ENCODE data around the gene PPP2R5C.

Gene PPP2R5C

DNA sequence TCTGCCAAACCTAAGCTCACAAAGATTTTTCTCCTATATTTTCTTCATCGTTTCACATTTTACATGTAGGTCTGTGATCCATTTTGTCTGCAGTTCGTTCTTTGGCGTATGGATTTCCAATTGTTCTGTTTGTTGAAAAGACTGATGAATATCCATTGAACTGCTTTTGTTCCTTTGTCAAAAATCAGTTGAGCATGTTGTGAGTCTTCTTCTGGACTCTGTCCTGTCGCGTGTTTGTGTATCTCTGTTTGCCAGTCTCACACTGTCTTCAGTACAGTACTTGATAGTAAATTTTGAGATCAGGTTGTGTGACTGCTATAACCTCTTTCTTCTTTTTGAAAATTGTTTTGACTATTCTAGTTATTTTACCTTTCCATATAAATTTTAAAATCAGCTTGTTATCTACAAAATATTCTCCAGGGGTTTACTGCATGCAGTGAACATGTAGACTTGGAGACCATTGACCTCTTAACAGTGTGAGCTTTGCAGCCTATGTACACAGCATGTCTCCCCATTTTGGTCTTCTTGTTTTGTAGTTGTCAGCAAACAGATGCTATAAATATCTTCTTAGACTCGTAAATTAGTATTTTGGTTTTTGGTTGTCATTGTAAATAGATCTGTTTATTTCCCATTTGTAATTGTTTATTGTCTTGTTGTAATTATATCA, 108.9 kb downstream of the PPP2R5C start:
- DNase-seq = no peak
- in situ Hi-C loops (cut with HindIII; ENCODE audit: low pct_ligation_motif_present, low pct_unique_long_range_greater_than_20kb, low sequenced_read_pairs) = no loop called here

DNA sequence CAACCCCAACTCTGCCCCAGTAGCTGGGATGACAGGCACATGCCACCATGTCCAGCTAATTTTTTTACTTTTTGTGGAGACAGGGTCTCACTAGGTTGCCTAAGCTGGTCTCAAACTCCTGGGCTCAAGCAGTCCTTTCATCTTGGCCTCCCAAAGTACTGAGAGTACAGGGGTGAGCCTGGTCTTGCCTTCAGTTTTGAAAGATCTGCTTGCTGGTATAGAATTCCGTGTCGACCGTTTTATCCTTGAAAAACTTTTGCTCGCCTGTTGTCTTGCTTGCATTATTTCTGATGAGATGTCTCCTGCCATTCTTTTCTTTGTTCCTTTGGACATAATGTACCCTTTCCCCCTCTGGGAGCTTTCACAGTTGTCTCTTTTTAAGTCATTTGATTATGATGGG, 110.8 kb downstream of the PPP2R5C start:
- in situ Hi-C loops (cut with HindIII; ENCODE audit: low pct_ligation_motif_present, low pct_unique_long_range_greater_than_20kb, low sequenced_read_pairs) = no loop called here
- DNase-seq = no peak

DNA sequence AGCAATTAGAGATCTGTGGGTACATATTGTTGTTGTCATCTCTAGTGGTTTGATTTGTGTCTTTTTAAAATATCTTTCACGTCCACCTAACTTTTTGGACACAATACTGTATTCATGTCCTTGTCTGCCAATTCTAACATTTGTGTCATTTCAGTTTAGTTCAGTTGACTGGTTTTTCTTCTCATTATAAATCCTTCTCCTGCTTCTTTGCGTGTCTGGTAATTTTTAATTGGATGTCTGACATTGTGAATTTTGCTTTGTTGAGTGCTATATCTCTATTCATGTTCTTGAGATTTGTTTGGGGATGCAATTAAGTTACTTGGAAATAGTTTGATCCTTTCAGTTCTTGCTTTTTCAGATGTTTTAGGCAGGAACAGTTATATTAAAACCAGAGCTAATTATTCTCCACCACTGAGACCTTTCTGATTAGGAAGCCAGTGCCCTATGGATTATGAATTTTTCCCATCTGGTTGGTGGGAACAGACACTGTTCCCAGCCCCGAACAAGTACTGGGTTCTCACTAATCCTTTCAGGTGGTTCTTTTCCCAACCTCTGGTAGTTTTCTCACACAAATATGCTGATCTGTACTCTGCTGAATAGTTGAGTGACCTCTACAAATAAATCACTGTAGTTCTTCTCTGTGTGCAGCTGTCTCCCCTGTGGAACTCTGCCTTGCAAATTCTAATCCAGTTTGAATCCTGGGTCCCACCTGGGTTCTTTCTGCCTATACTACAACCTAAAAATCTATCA, 111.7 kb downstream of the PPP2R5C start:
- no peak for DNase-seq
- in situ Hi-C loops (cut with HindIII; ENCODE audit: low pct_ligation_motif_present, low pct_unique_long_range_greater_than_20kb, low sequenced_read_pairs) = no loop called here

DNA sequence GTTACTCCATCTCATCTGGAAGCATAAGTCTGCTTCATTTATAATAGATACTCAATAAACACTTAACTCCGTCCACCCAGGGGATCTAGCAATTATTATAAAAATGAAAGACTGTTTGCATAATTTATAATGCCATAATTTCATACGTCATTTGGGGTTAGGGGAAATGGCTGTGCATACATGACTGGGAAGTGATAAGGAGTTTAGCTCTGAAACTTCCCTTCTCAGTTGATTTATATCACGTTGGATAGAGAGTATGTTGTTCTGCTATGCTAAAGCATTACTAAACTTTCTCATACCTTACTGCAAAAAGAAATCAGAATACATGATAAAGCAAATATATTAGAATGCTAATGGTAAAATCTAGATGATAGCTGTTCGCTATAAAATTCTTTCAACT, 112.5 kb downstream of the PPP2R5C start:
- DNase-seq = no peak
- in situ Hi-C loops (cut with HindIII; ENCODE audit: low pct_ligation_motif_present, low pct_unique_long_range_greater_than_20kb, low sequenced_read_pairs) = no loop called here

DNA sequence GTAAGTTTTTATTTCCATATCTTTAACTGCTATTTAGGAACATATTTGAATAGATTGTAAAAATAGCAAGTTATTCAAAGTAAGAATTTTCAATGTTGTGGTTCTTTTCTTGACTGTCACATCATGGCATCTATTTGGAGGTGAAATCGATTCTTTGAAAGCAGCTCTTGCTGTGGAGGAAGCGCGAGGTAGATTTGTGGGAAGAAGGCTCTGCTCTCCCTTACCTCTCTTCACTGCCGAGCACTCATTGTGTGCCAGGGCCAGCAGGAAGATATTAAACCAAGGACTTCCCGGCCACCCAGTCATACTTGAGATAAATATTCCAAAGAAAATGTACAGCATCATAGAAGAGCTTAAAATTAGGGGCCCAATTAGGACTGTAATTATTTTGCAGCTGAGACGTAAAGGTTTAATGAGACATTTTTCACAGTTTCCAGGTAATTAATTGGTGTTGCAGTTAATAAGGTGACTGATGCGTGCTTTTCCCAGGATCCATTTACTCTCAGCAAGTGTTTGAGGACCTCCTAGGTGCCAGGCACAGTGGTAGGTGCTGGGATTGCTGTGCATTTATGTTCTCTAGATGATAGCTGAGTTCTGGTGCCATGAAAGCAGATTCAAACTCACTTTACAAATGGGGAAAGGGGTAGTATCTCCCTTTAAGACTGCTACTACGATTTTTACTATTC, 113.7 kb downstream of the PPP2R5C start:
- in situ Hi-C loops (cut with HindIII; ENCODE audit: low pct_ligation_motif_present, low pct_unique_long_range_greater_than_20kb, low sequenced_read_pairs) = no loop called here
- no peak for DNase-seq

DNA sequence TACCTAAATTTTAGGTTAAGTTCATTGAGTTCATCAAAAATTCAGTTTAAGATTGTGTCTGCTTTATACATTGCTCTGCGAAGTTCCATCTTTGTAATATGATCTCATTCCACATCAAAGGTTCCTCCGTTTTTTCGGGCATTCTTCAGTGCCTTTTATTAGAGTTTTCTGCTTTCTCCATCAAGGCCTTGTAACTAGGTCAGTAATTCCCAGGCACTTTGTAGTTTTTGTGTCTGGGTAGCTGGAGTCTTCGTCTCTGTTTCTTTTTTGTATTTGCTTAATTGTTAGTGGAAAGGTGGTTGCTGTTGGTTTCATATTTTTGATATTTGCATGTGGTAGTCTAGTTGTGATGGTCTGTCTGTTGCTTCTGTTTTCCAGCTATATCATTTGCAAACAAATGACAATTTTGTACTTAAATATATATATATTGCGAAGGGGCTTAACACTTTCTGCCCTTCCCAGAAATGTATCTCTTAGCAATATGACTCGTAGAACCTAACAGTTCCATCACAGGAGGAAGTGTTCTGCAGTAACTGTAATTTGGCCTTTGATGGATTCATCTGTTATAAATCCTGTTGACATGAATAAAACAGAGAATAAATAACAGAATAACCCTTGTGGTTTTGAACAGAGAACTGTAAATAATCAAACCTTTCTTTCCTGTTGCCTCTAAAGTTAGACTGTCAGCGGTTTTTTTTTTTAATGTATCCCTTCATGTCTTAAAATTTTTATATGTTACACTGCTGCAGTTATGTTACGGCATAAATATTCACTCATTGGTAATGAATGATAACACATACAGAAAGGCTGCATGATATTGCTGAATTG, 114.4 kb downstream of the PPP2R5C start:
- DNase-seq = no peak
- in situ Hi-C loops (cut with HindIII; ENCODE audit: low pct_ligation_motif_present, low pct_unique_long_range_greater_than_20kb, low sequenced_read_pairs) = no loop called here

DNA sequence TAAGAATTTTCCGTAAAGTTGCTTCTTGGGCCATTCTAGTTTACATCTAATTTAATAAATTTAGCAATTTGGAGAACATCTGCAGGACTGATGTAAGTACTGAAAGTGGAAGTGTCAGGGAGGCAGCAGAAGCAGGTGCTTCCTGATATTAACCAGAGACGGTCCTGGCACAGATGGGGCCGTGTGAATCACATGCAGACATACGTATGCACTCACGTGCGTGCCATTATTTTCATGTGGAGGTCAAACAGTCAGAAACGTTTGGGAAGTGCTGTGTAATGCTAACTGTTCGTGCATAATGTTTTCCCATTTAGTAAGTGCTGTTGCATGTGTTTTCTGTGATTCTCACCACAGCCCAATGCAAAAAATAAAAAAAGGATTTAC, 115.0 kb downstream of the PPP2R5C start:
- no peak for DNase-seq
- in situ Hi-C loops (cut with HindIII; ENCODE audit: low pct_ligation_motif_present, low pct_unique_long_range_greater_than_20kb, low sequenced_read_pairs) = no loop called here

DNA sequence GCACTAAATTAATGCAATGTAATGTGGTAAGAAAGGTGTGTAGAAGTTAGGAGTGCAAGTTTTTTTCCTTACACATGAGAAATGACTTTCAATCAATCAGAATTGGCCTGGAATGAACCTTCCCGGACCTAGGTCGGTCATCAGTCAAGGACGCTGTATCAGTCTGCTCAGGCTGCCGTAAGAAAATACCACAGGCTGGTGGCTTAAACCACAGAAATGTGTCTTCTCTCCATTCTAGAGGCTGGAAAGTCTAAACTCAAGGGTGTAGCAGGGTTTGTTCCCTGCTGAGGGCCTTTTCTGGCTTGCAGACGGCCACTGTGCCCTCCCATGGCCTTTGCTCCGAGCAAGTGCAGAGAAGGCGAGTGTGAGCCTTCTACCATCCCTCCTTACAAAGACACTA, 116.3 kb downstream of the PPP2R5C start:
- in situ Hi-C loops (cut with HindIII; ENCODE audit: low pct_ligation_motif_present, low pct_unique_long_range_greater_than_20kb, low sequenced_read_pairs) = no loop called here
- no peak for DNase-seq

DNA sequence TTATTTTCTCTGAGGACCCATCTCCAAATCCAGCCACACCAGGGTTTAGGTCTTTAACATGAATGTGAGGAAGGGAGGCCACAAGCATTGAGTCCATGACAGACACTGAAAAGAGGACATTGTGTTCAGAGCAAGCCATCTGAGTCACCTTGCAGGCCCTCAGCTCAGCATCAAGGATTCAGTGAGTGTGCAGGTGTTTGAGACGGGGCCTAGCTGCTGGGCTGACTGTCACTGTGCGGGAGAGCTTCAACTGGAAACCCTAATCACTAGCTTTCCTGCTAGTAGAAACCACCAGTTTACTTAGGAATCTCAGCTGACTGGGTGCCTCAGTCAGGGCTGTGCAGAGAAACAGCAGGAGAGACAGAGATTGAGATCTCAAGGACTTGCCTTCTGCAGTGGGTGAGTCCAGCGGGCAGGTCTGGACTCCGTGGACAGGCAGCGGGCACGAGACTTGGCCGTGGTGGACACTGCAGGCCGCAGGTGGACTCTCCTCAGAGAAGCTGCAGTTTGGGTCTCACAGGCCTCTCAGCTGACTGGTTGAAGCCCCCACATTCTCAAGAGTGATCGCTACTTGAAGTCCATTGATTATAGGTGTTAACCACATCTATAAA, 116.8 kb downstream of the PPP2R5C start:
- no peak for DNase-seq
- in situ Hi-C loops (cut with HindIII; ENCODE audit: low pct_ligation_motif_present, low pct_unique_long_range_greater_than_20kb, low sequenced_read_pairs) = no loop called here

DNA sequence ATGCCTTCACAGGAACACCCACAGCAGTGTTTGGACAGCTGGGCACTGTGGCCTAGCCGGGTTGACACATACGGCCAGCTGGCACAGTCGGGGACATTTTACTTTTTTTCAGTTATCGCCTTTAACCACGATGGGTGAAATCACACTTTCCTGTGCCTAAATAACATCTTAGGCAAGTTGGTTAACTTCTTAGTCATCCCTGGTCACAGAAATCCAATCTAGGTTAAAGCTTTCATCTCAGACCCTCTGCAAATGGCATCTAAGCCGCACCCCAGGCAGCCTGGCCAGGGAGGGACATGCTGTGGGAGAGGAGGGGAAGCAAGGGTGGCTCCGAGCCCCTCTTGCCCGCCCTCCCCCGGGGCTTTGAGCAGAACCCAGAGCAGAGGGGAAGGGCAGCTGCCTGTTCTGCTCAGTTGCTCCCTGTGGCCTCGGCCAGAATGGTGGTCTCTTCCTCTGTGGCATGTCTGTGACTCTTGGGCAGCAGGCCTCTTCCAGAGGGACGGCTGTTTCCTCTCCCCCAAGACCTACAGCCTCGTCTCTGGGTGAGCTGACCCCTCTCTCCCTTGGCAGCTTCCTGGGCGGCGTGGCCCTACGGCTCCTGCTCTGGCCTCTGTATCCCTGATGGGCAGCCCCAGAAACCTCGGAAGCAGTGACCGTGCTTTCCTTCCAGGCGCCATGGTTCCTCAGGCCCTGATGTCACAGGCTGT, 117.5 kb downstream of the PPP2R5C start:
- in situ Hi-C loops (cut with HindIII; ENCODE audit: low pct_ligation_motif_present, low pct_unique_long_range_greater_than_20kb, low sequenced_read_pairs) = no loop called here
- DNase-seq = no peak

DNA sequence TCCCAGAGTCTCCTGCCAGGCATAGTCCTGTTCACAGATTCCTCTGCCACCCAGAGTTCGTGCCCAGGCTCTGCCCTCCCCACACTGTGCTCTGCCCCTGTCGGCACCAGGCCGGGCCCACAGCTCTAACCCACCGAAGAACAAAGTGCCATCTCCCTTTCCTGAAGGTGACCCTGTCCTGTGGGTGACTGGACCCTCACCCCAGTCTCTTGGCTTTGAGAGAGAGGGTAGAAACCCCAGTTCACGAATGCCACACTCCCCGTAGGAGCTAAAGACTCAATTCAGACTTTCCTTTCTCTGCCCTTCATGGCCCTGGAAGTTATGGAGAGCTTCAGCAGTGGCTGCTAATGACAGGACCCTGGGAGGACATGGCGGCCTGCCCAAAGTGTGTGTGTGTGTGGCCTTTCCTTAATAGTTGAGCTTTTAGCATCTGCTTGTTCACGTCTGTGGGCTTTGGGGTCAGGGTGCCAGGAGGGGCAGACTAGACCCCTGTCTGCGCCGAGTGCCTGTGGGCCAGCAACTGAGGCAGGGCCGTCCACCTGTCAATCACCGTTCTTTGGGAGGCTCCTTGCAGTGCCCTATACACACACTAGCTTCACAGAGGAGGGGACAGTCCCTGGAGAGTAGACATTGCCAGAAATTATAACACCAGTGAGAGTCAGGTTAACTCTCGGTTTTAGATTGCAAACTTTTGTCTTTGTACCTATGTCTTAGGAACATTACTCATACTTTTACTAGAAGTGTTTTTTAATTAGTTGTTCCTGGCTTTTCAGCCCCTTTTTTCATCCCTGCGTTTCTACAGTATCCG, 118.2 kb downstream of the PPP2R5C start:
- in situ Hi-C loops (cut with HindIII; ENCODE audit: low pct_ligation_motif_present, low pct_unique_long_range_greater_than_20kb, low sequenced_read_pairs) = no loop called here
- no peak for DNase-seq

DNA sequence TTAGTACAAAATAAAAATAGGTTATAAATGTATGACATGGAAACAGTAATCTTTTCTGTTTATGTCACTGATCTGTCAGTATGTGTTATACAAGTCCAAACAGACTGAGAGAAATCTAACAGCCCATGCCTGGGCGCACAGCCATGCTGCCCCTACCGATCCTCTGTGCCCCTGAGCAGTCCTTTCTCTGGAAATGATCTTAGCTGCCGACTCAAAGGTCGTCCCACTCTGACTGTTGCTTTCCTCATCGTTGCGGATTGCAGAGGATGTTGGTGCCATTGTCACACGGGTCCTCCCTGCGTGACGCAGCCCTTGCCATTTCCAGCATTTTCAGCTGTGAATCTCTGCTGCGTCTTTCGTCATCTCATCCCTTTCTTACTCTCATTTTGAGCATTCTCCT, 119.9 kb downstream of the PPP2R5C start:
- DNase-seq = no peak
- in situ Hi-C loops (cut with HindIII; ENCODE audit: low pct_ligation_motif_present, low pct_unique_long_range_greater_than_20kb, low sequenced_read_pairs) = no loop called here

DNA sequence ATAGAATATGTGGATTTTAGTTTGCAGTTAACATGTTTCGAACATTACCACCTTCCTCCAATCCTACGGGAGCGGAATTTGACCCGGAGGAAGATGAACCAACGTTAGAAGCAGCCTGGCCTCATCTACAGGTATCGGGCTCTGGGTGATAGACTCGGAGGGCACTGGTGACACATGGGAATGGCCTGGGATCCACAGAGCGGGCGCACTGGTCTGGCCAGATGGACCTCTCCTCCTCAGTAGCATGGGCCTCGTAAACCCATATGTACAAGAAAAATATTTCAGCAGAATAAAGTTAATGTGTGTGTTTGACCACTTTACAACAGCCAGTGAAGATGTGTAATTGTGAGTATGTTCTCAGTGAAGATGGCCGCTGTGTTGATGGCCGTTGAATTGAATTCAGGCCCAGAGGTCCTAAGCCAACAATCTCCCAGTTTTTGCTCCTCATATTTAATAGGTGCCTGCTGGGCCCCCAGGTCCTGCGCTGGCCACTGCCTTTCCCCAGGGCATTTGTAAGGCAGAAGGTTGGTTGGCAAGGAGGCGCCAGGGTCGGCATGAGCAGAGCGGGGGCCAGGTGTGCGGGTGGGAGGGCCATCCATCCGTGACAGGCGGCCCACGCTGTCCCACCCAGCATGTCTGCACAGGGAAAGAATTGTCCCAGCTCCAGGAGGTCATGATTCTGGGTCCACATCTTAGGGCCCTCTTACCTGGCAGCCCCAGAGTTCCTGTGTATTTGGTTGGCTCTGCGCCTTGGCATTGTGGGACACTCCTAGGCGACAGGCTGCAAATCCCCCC, 120.8 kb downstream of the PPP2R5C start:
- in situ Hi-C loops (cut with HindIII; ENCODE audit: low pct_ligation_motif_present, low pct_unique_long_range_greater_than_20kb, low sequenced_read_pairs) = no loop called here

DNA sequence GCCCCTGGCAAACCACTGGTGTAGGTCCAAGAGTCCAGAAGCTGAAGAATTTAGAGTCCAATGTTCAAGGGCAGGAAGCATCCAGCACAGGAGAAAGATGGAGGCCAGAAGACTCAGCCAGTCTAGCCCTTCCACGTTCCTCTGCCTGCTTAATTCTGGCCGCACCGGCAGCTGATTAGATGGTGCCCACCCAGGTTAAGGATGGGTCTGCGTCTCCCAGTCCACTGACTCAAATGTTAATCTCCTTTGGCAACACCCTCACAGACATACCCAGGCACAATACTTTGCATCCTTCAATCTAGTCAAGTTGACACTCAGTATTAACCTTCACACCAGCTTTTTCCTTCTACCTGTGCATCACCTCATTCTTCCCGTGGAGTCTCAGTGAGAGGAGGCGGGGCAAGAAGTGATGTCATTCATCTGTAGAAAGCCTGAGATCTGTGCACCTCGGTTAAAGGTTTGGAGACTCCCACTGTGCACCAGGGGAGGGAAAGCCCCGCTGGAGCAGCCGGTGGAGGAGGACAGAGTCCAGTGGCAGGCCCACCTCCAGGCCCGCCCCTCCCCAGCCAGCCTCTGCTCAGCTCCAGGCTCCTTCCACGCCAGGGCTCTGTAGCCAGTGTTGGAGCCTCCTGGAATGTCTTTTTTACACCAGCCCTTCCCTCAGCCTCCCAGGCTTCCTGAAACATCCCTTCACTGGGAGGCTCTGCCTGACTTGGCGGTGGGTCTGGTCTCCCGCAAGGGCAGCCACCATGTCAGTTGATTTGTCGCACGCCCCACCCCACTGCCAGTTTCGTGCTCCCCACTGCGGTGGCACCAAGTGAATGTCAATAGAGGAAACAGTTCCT, 122.8 kb downstream of the PPP2R5C start:
- in situ Hi-C loops (cut with HindIII; ENCODE audit: low pct_ligation_motif_present, low pct_unique_long_range_greater_than_20kb, low sequenced_read_pairs) = no loop called here
- no peak for DNase-seq

More for the DNA sequence above, 120.8 kb downstream of the PPP2R5C start:
- DNase-seq = no peak

DNA sequence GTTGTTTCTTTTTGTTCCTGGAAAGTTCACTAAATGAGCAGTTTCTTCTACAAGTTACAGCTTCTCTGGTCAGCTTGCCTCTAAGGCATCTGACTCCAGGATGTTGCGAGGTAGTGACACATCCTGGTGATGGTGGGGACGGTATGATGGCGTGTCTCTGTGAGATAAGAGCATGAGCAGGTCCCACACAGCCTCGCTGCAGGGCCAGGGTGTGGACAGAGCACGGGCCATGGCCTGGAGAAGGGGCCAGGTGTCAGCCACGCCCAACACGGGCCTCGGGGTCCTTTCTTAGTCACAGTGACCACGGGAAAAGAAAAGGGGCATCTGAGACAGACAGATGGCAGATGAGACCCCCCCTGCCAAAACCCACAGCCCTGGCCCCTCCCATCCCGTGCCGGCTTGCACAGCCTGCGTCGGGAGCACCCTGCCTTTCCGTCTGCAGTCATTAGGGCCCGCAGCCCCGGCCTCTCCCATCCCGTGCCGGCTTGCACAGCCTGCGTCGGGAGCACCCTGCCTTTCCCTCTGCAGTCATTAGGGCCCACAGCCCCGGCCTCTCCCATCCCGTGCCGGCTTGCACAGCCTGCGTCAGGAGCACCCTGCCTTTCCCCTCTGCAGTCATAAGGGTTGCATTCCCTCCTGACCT, 123.5 kb downstream of the PPP2R5C start:
- no peak for DNase-seq
- in situ Hi-C loops (cut with HindIII; ENCODE audit: low pct_ligation_motif_present, low pct_unique_long_range_greater_than_20kb, low sequenced_read_pairs) = no loop called here
